ENCODE measurements around the gene ZGLP1.

DNA sequence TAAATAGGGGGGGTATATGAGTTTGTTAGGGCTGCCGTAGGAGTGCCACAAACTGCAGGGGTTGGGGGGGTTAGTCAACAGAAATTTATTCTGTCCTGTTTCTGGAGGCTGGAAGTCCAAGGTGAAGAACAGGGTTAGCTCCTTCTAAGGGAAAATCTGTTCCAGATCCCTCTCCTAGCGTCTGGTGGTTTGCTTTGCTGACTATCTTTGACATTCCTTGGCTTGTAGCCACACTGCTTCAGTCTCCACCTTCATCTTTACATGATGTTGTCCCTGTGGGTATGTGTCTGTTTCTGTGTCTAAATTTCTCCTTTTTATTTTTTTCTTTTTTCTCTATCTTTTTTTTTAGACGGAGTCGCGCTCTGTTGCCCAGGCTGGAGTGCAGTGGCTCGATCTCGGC lies 46.8 kb downstream of the ZGLP1 start:
- TF ChIP-seq, protein P1, sequence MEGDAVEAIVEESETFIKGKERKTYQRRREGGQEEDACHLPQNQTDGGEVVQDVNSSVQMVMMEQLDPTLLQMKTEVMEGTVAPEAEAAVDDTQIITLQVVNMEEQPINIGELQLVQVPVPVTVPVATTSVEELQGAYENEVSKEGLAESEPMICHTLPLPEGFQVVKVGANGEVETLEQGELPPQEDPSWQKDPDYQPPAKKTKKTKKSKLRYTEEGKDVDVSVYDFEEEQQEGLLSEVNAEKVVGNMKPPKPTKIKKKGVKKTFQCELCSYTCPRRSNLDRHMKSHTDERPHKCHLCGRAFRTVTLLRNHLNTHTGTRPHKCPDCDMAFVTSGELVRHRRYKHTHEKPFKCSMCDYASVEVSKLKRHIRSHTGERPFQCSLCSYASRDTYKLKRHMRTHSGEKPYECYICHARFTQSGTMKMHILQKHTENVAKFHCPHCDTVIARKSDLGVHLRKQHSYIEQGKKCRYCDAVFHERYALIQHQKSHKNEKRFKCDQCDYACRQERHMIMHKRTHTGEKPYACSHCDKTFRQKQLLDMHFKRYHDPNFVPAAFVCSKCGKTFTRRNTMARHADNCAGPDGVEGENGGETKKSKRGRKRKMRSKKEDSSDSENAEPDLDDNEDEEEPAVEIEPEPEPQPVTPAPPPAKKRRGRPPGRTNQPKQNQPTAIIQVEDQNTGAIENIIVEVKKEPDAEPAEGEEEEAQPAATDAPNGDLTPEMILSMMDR (IDR thresholded peaks at IDR 0.05; ENCODE audit: low read depth, low read length, poor library complexity, severe bottlenecking) = no peak
- TF ChIP-seq EZH2phosphoT487 (IDR thresholded peaks at IDR 0.05; ENCODE audit: borderline replicate concordance, low read length) = no peak
